Coronary artery (tissue), 2 donors: ENCODE data around the gene ACOT7.
"Not testable (repeated sequence)": the region's sequence is repeated elsewhere in the genome, so short reads cannot be mapped to it uniquely, and the experiment has no call there.

Source experiments
- DNase-seq: peaks from one replicate; pipeline ENCODE4 v3.0.0-alpha.2; 2017; ENCODE audit warnings: low spot score
- H3K27ac ChIP-seq, 2 donors: fragments of 200-600 bp; sonication (generic); one replicate each; pipeline ENCODE4 v1.5.1; 2016 to 2019
- H3K4me3 ChIP-seq: fragments of 200-600 bp; sonication (generic); 2 replicates; pipeline ENCODE4 v1.5.1; 2016; ENCODE audit warnings: mild to moderate bottlenecking, moderate library complexity
- TF ChIP-seq, protein P1 (sequence below): fragments of 200-600 bp; sonication (generic); IDR thresholded peaks from one replicate; pipeline ENCODE4 v1.5.1; 2019; ENCODE audit warnings: antibody characterized with exemption

Gene ACOT7

DNA sequence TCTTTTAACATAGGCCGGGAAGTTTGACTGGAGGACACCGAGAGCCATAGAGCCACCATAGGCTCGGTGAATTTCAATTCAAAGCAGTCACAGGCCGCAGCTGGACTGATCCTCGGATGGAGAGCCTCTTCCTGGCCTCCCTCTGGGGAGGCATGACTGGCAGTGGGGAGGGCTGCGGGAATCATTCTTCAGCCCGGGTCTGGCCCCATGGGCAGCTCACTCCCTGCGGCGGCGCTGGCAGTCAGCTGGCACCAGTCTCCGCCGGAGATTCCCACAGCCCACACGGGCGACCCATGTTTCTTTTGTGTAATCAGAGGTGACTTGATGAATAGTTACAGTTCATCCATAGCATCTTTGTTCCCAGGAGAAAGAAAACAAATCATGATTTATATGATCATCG, 41.6 kb upstream of the ACOT7 start:
- TF ChIP-seq, protein P1, sequence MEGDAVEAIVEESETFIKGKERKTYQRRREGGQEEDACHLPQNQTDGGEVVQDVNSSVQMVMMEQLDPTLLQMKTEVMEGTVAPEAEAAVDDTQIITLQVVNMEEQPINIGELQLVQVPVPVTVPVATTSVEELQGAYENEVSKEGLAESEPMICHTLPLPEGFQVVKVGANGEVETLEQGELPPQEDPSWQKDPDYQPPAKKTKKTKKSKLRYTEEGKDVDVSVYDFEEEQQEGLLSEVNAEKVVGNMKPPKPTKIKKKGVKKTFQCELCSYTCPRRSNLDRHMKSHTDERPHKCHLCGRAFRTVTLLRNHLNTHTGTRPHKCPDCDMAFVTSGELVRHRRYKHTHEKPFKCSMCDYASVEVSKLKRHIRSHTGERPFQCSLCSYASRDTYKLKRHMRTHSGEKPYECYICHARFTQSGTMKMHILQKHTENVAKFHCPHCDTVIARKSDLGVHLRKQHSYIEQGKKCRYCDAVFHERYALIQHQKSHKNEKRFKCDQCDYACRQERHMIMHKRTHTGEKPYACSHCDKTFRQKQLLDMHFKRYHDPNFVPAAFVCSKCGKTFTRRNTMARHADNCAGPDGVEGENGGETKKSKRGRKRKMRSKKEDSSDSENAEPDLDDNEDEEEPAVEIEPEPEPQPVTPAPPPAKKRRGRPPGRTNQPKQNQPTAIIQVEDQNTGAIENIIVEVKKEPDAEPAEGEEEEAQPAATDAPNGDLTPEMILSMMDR: no peak
- H3K4me3 ChIP-seq: no peak overlapping the region
- H3K27ac ChIP-seq: no peak overlapping the region
- no peak for DNase-seq

GRCh38 chr1:6434186-6434585, 40.6 kb upstream of the ACOT7 start:
- TF ChIP-seq, protein P1: no peak
- no peak overlapping the region for H3K4me3 ChIP-seq
- DNase-seq: no peak
- no peak overlapping the region for H3K27ac ChIP-seq

- DNase-seq, H3K27ac ChIP-seq: not testable (repeated sequence)
Measured at GRCh38 chr1:6431645-6432579, 38.3 kb upstream of the ACOT7 start.

GRCh38 chr1:6429660-6430411, 36.3 kb upstream of the ACOT7 start:
- not testable (repeated sequence) for H3K27ac ChIP-seq, H3K4me3 ChIP-seq, DNase-seq

More at GRCh38 chr1:6431645-6432579, 38.3 kb upstream of the ACOT7 start:
- not testable (repeated sequence) for H3K4me3 ChIP-seq

GRCh38 chr1:6428453-6428852, 34.9 kb upstream of the ACOT7 start:
- DNase-seq, H3K27ac ChIP-seq, H3K4me3 ChIP-seq: not testable (repeated sequence)

- Histone ChIP-seq H3K27ac (no peak overlapping the region), H3K4me3 (no peak overlapping the region)
- TF ChIP-seq, protein P1: no peak
- DNase-seq: no peak
Measured at GRCh38 chr1:6427441-6428390, 34.1 kb upstream of the ACOT7 start.

DNA sequence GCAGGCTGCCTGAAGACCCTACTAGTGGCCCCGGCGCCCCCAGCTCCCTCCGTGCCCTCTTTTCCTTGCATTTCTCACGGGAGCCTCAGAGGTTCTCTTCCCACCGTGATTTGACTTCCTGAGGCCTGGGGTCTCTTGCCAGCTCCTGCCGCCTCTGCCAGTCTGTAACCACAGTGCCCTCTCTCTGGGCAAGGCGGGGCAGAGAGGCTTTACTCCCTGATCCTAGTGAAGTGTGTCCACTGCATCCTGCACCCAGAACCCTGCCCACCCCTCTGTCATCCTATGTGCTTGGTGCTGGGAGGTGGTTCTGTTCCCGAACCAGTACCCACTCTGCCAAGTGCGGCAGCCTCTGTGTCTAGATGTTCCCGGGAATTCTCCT, 33.4 kb upstream of the ACOT7 start:
- no peak overlapping the region for H3K4me3 ChIP-seq
- no peak for DNase-seq
- TF ChIP-seq, protein P1: no peak
- H3K27ac ChIP-seq: no peak overlapping the region

- TF ChIP-seq, protein P1: no peak
- Histone ChIP-seq H3K27ac (no peak overlapping the region), H3K4me3 (no peak overlapping the region)
- no peak for DNase-seq
Measured at GRCh38 chr1:6426277-6426971, 32.9 kb upstream of the ACOT7 start.
